GM18907 (cell line): Measurements from ENCODE around the gene CTBP1.
"Not testable (repeated sequence)": the region's sequence is repeated elsewhere in the genome, so short reads cannot be mapped to it uniquely, and the experiment has no call there.

ENCODE experiments used
- ATAC-seq: cut with Tn5 transposase; IDR thresholded peaks from one replicate; pipeline ENCODE4 v1.9.1; 2021; ENCODE audit warnings: mild to moderate bottlenecking, moderate library complexity; ENCODE audit not compliant: unreplicated experiment

CTBP1 gene

DNA sequence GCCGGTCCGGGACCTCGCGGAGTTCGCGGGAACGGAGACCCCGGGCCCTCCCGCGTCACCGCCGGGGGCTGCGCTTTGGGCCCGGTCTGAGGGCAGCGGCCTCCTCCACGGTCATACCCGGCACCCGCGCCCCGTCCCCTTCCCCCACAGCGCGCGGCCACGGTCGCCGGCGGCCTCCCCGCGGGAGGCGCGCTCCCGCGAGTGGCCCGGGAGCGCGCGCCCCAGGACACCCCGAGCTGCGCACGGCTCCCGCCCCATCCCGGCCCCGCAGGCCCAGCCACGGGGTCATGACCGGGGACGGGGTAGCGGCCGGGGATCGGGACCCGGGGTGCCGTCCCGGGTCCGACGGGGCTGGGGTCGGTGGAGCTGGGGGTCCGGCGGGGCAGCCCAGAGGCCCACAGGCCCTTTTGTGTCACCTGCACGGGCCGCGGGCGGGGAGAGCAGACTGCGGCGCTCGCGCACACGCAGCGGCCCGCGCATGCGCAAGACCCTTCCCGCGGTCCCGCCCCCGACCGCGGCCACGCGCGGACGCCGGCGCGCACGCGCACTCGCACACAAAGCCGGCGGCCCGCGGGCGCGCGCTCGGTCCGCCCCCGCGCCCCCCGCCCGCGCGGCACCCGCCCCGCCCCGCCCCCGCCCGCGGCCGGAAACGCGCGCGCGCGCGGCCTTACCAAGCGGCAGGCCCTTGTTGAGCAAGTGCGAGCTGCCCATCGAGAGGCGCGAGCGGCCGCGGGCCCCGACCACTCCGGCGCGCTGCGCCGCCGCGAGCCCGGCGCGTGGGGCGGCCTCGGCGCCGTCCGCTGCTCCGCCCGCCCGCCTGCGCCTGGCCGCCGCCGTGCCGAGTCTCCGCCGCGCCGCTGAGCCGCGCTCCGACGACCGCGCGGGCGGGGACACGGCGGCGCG is at the start of gene CTBP1:
TSS of gene CTBP1 (minus strand) at position 886 of the 903 bp plus-strand sequence. CDS start 7,799 bp downstream, outside the sequence.
- peak; percentile 42 for ATAC-seq

DNA sequence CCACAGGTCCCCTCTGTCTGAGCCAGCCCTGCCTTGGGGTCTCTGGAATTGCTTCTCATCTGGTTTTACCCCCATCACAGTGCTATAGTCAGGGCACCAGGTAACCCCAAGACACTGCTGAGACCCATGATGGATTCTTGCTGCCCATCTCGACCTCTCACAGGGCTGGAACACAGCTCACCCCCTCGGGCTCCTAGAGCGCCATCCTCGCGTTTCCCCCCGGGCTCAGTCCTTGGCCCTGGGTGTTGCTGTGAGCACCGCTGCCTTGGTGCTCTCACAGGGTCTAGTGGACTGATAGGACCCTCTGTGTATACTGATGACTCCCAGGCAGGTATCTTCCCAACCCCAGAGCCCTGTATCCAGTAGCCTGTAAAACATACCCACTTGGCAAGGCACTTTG is 49.5 kb upstream of the CTBP1 start:
- ATAC-seq: no peak

DNA sequence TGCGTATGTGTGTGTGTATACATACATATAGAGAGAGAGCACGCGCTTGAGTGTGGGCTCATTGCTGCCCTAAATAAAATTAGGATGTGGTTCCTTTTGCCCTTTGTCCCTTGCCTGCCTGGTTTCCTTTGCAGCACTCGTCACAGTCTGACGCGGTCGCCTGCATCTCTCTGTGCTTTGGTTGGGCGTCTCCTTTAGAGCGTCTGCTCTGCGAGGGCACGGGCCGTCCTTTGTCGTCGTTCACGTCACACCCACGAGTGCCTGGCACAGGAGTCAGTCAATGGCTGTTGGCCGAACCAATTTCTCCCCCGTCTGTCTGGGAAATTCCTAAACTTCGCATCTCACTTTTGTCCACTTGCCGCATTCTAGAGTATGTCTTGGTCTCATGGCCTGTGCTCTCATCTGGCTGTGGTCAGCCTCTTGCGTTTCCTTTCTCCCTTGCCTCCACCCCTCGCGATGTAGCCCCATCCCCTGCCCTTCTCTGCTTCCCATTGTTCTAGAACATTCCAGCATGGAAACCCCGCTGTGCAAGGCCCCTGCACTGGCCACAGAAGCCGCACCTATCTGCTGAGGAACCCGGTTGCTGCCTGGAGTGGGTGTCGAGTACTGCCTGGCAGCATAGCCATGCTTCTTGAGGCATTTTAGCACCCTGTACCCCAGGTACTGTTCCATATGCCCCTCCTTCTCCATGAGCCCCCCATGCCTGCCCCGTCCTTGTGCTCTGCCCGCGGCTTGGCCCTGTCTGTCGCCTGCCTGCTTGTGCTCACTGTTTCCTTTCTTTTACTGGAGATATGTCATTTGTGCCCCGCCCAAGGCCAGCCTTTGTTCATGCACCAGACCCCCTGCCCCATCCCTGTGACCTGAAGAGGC is 48.8 kb upstream of the CTBP1 start:
- ATAC-seq: no peak

DNA sequence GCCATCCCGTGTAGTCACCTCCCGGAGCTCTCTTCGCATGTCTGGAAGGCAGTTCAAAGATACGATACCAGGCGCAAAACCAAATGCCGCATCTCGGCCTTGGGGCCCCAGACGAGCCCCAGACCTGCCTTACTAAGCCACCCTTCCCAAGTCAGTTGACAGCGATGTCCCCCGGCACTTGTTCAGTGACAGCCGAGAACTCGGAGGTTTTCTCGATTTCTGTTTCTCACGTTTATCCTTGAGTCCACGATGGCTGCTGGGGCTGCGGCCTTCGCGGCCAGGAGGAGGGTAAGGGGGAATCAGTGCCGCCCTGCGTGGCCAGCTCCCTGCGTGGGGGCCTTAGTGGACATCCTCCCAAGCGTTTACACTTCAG is 48.1 kb upstream of the CTBP1 start:
- no peak for ATAC-seq

DNA sequence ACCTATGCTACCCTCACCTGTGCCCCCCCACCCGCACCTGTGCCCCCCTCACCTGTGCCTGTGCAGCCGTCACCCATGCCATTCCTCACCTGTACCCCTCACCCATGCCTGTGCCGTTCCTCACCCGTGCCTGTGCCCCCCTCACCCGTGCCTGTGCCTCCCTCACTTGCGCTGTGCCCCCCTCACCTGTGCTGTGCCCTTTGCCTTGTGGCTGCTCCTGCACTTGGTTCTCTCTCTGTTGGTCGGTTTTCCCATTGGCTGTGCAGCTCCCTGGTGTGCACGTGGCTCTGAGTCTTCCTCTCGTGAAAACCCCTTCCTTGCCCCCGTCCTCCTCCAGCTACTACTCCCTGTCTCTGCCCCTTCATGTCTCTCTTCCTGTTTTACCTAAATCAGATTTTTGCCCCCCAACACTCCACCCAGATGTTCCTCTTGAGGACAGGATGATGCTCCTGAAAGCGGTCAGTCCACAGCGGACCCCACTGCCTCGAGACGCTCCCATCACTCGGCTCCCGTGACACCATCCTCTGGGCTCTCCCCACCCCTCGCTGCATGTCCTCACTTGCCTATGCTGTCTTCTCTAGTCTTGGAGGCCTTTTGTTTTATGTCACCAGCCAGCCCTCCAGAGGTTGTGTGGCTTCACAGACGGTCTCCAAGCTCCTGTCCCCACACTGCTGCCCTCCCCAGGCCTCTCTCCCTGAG is 47.5 kb upstream of the CTBP1 start:
- ATAC-seq: no peak

DNA sequence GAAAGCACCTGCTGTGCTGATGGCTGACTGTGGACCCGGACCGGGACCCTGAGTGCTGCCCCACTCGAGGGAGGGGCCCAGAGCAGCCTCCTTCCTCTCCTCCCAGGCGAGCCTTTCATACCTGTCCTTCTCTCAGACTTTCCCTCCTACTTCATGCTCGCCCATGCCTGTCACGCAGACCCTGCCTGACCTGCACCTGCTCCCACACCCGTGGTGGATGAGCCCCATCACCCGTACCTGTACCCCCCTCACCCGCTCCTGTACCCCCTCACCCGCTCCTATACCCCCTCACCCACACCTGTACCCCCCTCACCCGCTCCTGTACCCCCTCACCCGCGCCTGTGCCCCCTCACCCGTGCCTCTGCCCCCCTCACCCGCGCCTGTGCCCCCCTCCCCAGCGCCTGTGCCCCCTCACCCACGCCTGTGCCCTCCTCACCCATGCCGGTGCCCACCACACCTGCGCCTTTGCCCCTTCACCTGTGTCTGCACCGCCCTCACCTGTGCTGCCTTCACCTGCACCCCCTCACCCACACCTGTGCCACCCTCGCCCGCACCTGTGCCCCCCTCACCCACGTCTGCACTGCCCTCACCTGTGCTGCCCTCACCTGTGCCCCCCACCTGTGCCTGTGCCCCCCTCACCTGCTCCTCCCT is 46.6 kb upstream of the CTBP1 start:
- no peak for ATAC-seq

DNA sequence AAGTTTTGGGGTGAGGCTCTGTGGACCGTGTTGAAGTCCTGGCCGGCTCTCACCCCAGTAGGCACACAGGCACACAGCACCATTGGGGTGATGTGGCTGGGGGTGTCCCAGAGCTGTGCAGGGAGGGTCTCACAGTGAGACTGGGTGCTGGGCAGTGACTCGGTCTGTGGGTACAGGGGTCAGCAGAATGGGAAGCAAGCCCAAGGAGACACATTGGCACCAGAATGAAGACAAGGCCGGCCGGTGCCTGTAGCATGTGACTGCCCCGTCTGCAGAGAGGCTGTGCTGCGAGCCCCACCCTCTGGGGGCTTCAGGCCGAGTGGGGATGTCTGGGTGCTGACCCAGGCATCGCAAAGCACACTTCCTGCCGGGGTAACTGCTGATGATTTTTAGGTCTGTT is 46.0 kb upstream of the CTBP1 start:
- ATAC-seq: no peak

DNA sequence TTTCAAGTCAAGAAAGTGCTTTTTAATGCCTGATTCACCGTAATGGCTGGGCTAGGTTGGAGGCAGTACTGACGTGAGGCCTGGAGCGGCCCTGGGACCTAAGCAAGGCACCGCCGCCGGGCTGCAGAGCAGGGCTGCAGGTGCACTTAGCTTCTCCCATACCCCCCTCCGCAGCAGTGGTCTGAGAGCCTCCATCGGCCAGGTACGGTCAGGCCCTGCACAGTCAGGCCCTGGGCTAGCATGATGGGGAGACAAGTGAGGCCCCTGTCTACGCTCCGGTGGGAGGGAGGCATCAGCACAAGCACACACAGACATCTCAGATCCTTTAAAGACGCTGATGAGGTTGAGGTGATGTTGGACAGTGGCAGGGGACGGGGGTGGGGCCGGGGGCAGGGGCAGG is 45.5 kb upstream of the CTBP1 start:
- no peak for ATAC-seq

DNA sequence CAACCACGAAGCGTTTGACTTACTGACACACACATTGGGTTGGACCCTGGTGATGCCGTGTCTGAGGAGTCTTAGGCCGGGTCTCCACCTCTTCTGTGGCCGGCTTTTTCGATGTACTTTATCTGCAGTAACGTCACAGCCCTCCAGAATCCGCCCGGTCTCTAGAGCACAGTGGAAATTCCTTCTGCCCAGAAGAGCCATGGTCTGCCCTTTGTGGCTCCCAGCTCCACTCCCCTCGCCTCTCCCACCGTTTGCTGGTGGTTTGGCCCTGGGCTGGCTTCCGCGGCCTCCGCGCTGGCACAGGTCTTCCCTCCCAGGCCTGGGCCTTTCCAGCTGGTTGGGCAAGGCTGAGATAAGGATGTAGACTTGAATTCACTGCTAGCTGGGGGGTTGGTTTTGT is 45.1 kb upstream of the CTBP1 start:
- ATAC-seq: no peak

DNA sequence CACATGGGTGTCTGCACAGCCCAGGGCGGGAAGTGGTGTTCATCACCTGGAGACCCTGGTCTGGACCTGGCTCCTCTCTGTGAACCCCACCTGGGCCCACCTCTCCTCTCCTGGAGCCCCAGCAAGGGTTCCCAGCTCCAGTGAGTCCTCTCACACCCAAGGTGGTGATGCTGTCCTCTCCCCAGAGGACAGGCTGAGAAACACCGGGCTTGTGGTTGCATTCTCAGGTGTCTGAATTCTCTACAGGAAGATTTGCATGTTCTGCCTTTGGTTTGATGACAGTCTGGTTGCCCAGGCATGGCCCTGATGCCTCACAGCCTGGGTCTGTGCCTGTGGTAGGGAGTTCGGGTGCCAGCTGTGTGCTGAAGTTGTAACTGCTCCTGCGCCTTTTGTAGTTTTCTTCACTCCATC is 44.6 kb upstream of the CTBP1 start:
- no peak for ATAC-seq

DNA sequence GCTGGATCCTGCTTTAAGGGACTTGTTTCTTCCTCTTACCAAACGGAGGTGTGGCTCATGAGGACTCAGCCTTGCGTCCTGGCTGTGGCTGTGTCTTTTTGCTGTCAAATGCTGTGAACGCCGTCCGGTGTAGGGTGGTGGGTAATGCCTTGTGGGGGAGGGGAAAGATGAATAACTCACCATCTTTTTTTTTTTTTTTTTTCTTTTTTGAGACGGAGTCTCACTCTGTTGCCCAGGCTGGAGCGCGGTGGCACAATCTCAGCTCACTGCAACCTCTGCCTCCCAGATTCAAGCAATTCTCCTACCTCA is 43.7 kb upstream of the CTBP1 start:
- ATAC-seq: not testable (repeated sequence)

DNA sequence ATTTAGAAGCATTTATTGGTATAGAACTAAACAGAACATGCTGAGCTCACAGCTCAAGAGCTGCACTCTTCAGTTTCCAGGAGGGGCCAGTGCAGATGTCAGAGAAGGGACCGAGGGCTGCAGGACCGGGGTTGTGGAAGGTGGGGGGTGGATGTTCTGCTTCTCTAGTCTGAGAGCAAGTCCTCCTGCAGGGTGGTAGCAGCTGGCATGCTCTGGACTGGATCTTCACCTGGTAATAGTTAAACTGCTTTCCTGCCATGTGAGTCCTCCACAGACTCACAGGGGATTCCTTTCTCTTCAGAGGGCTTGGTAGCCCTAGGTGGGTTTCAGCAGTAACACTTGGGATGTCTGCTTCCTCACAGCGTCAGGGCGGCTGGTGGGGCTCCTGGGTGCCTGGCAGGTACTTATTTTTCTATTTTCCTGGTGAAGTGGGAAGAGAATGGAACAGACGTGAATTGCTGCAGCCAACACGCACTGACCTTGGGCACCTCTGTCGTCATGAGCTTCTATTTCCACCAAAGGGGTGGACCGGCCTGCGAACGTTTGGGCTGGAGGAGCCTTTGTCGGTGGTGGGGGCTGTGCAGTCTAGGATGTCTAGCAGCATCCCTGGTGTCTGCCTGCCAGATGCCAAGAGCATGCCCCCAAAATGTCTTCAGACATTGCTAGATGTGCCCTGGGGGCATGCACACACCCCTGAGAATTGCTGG is 43.2 kb upstream of the CTBP1 start:
- ATAC-seq: no peak

DNA sequence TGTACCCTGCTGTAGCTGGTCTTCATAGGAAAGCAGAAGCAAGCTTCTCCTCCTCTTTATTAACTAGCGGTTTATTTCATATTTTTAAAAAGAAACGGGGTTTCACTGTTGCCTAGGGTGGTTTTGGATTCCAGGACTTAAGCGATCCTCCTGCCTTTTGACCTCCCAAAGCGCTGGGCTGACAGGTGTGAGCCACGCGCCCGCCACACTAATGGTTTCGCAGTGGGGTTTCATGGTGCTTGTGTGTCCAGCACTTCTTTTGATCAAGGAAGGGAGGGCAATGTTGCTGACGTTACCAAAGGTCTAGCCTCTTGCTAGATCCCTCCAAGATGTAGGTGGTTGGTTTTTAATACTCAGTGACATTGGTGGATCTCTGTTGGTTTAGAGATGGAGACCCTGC is 42.2 kb upstream of the CTBP1 start:
- no peak for ATAC-seq

DNA sequence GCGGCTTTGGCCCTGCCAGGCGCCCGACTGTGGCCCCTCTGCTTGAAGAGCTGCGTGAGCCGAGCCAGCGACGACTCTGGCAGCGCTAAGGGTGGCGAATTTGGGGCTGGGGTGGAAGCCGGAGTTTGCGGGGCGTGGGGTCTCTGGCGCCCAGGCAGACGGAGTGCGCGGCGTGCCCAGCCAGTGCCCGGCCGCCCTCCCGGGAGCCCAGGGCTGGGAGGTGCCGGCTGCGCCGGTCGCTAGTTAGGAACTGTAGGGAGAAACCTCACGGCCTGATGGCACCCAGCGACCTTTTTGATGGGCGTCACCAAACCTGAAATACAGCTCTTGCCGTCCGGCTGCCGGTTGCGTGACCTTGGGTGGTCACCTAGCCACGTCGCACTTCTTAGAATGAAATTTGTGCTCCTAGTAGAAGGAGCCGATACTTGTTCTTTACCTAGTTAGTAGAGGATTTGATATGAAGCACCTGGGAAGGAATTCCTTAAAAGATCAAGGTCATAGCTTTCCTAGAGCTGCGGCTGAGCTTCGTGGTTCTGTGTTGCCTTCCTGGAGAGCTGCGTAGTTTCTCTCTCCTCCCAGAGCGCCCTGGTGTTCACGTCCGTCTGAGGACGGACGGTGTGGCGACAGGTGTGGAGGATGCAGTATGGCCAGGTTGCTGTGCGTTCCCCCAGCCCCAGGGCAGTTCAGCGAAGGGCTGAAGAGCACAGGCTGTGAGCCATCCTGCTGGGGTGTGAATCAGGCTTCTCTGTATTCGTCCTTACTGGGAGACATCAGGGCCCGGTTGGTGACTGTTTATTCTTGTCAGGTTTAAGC is 41.4 kb upstream of the CTBP1 start:
- peak; percentile 8 for ATAC-seq

DNA sequence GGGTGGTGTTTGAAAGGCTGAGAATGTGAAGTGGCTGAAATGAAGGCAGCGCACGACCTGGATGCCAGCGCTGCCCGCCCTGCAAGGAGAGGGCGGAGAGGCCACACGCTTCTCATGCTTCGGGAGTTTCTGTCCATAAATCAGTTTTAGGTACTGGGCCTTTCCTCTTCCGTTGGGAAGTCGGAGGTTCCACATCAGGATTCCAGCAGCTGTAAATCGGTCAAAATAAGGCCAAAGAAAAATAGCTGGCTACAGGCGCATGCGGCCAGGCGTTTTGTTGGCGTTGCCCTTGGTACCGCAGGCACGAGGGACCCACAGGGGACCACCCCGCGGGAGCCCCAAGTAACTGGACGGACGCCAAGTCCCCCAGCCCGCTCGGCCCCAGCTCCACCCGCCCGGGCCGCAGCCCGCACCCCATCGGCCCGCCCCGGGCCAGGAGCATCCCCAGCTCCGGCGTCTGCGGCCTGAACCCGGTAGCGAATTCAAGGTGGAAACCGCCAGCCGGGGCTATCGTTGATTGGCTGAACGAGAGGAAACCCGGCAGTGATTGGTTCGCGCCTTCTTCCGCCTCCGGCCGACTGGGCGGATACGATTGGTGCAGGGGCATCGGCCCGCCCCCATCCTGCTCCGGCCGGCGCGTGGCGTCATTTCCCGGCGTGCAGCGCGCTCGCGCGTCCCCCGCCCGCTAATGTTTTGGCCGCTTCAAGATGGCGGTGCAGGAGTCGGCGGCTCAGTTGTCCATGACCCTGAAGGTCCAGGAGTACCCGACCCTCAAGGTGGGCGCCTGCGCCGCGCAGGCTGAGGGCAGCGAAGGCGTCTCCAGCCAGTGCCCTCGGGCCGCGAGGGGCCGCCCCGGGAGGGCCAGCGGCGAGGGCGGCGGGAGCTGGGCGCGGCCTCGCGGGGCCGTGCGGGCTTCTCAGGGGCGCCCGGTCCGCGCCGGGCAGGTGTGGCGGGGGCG is 40.6 kb upstream of the CTBP1 start, which contains the start of gene MAEA:
TSS of gene MAEA (plus strand) at position 685 of the 958 bp plus-strand sequence. CDS start at position 708, 23 bp downstream.
- ATAC-seq: peak; percentile 93

DNA sequence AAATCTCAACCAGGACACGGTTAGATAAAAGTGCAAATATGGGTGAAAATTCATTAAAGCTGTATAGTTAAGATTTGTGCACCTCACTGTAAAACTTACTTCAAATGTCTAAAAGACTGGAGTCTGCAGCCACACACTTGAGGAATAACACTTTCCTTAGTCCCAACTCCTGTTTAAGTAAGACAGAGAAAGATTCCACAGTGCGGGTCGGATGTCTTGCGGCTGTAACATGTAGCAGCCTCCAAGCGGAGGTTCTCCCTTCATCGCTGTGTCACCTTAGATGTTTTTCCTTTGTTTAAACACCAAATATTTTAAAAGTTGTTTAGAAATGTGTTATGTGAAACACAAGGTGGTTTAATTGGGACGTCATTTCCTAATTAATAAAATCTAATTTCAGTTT is 39.9 kb upstream of the CTBP1 start:
- ATAC-seq: no peak

DNA sequence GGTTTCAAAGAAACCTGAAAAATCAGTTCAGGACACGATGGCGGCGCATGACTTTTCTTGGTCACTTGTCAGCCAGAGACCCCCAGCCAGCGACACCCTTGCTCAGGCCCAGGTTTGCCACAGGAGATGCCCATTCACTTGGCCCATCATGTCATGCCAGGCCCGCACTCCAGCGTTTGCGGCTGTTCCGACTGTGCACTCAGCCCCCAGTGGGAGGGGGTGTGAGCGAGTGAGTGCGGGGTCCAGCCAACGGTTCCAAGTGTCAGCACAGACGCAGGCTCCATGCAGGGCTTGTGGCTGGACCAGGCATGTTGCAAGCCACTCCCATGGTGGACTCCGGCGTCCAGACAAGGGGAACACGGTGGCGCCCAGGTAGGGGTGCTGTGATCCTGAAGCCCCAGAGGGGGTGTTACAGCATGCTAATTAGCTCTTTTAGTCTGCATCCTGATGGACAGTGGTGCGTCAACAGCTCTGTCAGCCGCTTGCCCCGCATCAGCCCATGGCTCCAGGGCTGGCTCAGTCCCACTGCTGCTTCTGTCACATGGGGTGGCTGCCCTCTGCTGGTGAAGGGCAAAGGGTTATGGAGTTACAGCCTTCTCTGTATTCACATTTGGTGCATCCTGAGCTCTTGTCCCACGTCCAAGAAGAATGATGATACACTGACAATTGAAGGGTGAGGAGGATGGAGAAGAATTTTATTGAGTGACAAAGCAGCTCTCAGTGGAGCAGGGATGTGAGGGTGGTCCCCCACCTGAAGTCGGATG is 37.0 kb upstream of the CTBP1 start:
- ATAC-seq: no peak
